A673 (cell line): ENCODE measurements around the gene SPNS3. TPM values are rescaled to one million over a fixed set of nuclear protein-coding genes. Genes with fewer than 3 reads are reported as not detected.

Experiments
- BruUV-seq: library from RNA; stranded (reverse); fragments of 400-500 nt; replicated peaks from 2 replicates; lab custom pipeline; 2021; lab: Mats Ljungman, UMichigan
- CTCF ChIA-PET: fragments of 300-600 bp; sonication (Branson Sonifier 250); formaldehyde crosslinking; loops from one replicate; lab custom pipeline; 2022; ENCODE audit warnings: antibody characterized with exemption; lab: Charles Lee
- POLR2A ChIA-PET: fragments of 300-600 bp; sonication (Branson Sonifier 250); formaldehyde crosslinking; loops from one replicate; lab custom pipeline; 2022; ENCODE audit warnings: antibody characterized with exemption; ENCODE audit not compliant: low non-redundant PET; lab: Charles Lee
- DNase-seq: peaks from one replicate; pipeline ENCODE4 v3.0.0-alpha.2; 2015; ENCODE audit warnings: low spot score
- H3K27ac ChIP-seq: fragments of 200-600 bp; sonication (generic); 2 replicates; pipeline ENCODE4 v1.5.1; 2016; ENCODE audit warnings: mixed run types, low read depth, mild to moderate bottlenecking, mixed read lengths, antibody characterized with exemption, low read length; ENCODE audit not compliant: poor library complexity, severe bottlenecking
- H3K27me3 ChIP-seq: fragments of 200-600 bp; sonication (generic); replicated peaks from 2 replicates; pipeline ENCODE4 v1.6.1; 2017; ENCODE audit warnings: mixed run types, low read depth, mild to moderate bottlenecking, mixed read lengths, antibody characterized with exemption, low read length; ENCODE audit not compliant: insufficient read depth, poor library complexity
- H3K36me3 ChIP-seq: fragments of 200-600 bp; sonication (generic); 2 replicates; pipeline ENCODE4 v1.6.1; 2016; ENCODE audit warnings: mixed run types, mild to moderate bottlenecking, mixed read lengths, antibody characterized with exemption, low read length; ENCODE audit not compliant: insufficient read depth, poor library complexity, severe bottlenecking
- H3K4me1 ChIP-seq: fragments of 200-600 bp; sonication (generic); 2 replicates; pipeline ENCODE4 v1.6.1; 2017; ENCODE audit warnings: mixed run types, mild to moderate bottlenecking, mixed read lengths, antibody characterized with exemption, low read length; ENCODE audit not compliant: insufficient read depth, poor library complexity, severe bottlenecking
- H3K4me3 ChIP-seq: fragments of 200-600 bp; sonication (generic); 2 replicates; pipeline ENCODE4 v1.5.1; 2016; ENCODE audit warnings: low read depth, mixed run types, mild to moderate bottlenecking, mixed read lengths, low read length; ENCODE audit not compliant: poor library complexity, severe bottlenecking
- H3K9me3 ChIP-seq: fragments of 200-600 bp; sonication (generic); 2 replicates; pipeline ENCODE4 v1.6.1; 2016; ENCODE audit warnings: mixed run types, low read depth, mild to moderate bottlenecking, mixed read lengths, antibody characterized with exemption, low read length; ENCODE audit not compliant: poor library complexity, severe bottlenecking
- EZH2 ChIP-seq: fragments of 200-600 bp; sonication (generic); IDR thresholded peaks from 2 replicates; pipeline ENCODE4 v1.6.1; 2017; ENCODE audit warnings: borderline replicate concordance, low read depth, mild to moderate bottlenecking, mixed read lengths, antibody characterized with exemption, low read length; ENCODE audit not compliant: poor library complexity, severe bottlenecking
- intact Hi-C: fragments of 100-400 bp; cut with micrococcal nuclease; formaldehyde crosslinking; loops from one replicate; pipeline ENCODE4 v1.10.0; 2022; ENCODE audit not compliant: unreplicated experiment
- total RNA-seq: library from RNA; stranded (reverse); gene quantifications from 2 replicates; pipeline ENCODE4 v1.2.3, GENCODE V29; 2021
- TF ChIP-seq, protein P1 (sequence below): fragments of 300-800, 200-600 bp; sonication (generic); conservative IDR thresholded peaks from 2 replicates; pipeline ENCODE4 v1.5.1; 2017; ENCODE audit warnings: low read depth, mild to moderate bottlenecking, antibody characterized with exemption, low read length, moderate library complexity, mixed read lengths

SPNS3 gene
- total RNA-seq, 1 experiment from 2014 or later = not detected

- POLR2A ChIA-PET = no interaction called here
- DNase-seq = no peak
- CTCF ChIA-PET = no interaction called here
These were observed 40.4 kb downstream of the SPNS3 start for GRCh38 chr17:4474093-4474492.

DNA sequence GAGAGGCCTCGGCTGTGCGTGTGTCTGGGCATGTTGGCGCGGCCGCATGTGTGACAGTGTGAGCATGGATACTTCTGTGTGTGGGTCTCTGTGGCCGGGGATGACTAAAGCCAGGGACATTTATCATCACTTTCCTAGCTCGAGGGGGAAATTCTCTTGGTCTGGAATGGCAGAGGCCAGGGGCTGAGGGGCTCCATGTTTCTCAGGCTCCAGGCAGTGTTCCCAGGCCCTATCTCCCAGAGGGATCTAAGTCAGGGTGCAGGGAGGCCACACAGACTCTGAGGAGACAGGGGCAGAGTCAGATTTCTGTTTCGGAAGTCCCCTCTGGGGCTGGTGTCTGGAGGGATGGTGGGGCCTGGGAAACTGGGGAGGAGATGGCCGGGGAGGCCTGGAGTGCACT lies 41.3 kb downstream of the SPNS3 start:
- intact Hi-C loops = no loop called here
- no peaks in the 10 kb centered on the region for H3K9me3 ChIP-seq
- CTCF ChIA-PET = no interaction called here
- no peaks in the 10 kb centered on the region for H3K36me3 ChIP-seq
- H3K27ac ChIP-seq = no peak overlapping the region
- TF ChIP-seq EZH2 = no peak
- TF ChIP-seq, protein P1, sequence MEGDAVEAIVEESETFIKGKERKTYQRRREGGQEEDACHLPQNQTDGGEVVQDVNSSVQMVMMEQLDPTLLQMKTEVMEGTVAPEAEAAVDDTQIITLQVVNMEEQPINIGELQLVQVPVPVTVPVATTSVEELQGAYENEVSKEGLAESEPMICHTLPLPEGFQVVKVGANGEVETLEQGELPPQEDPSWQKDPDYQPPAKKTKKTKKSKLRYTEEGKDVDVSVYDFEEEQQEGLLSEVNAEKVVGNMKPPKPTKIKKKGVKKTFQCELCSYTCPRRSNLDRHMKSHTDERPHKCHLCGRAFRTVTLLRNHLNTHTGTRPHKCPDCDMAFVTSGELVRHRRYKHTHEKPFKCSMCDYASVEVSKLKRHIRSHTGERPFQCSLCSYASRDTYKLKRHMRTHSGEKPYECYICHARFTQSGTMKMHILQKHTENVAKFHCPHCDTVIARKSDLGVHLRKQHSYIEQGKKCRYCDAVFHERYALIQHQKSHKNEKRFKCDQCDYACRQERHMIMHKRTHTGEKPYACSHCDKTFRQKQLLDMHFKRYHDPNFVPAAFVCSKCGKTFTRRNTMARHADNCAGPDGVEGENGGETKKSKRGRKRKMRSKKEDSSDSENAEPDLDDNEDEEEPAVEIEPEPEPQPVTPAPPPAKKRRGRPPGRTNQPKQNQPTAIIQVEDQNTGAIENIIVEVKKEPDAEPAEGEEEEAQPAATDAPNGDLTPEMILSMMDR = no peak
- no peaks in the 10 kb centered on the region for H3K4me1 ChIP-seq
- H3K27me3 ChIP-seq = no peaks in the 10 kb centered on the region
- BruUV-seq = no TSS peak
- H3K4me3 ChIP-seq = no peak overlapping the region
- no peak for DNase-seq
- POLR2A ChIA-PET = no interaction called here

More at GRCh38 chr17:4474093-4474492, 40.4 kb downstream of the SPNS3 start:
- Histone ChIP-seq H3K36me3 (no peaks in the 10 kb centered on the region), H3K27me3 (no peaks in the 10 kb centered on the region), H3K9me3 (no peaks in the 10 kb centered on the region), H3K4me1 (no peaks in the 10 kb centered on the region), H3K27ac (no peak overlapping the region), H3K4me3 (no peak overlapping the region)
- no peak for TF ChIP-seq EZH2
- TF ChIP-seq, protein P1 = no peak
- intact Hi-C loops = no loop called here
- BruUV-seq = no TSS peak

GRCh38 chr17:4475463-4475862 lies 41.7 kb downstream of the SPNS3 start:
- intact Hi-C loops = no loop called here
- Histone ChIP-seq H3K9me3 (no peaks in the 10 kb centered on the region), H3K27ac (no peak overlapping the region), H3K4me1 (no peaks in the 10 kb centered on the region), H3K27me3 (no peaks in the 10 kb centered on the region), H3K4me3 (no peak overlapping the region), H3K36me3 (no peaks in the 10 kb centered on the region)
- DNase-seq = no peak
- ChIA-PET CTCF (no interaction called here), POLR2A (no interaction called here)
- BruUV-seq = no TSS peak
- TF ChIP-seq, protein P1 = no peak
- TF ChIP-seq EZH2 = no peak
